CD4-positive, alpha-beta T cell (primary cell): ENCODE data around the gene DHCR7. TPM values are rescaled to one million over a fixed set of nuclear protein-coding genes. Genes with fewer than 3 reads are reported as not detected.

Source experiments
- ATAC-seq: fragments of 200-7000 bp; cut with Tn5 transposase; one replicate; pipeline ENCODE4 v1.10.0; 2022; ENCODE audit warnings: mild to moderate bottlenecking; ENCODE audit not compliant: poor library complexity
- CTCF ChIA-PET: fragments of 350-600 bp; sonication (Branson Sonifier 250); formaldehyde crosslinking; loops from one replicate; lab custom pipeline; 2021; ENCODE audit warnings: antibody characterized with exemption, inconsistent platforms; lab: Charles Lee
- POLR2A ChIA-PET: fragments of 350-600 bp; sonication (Branson Sonifier 250); formaldehyde crosslinking; loops from one replicate; lab custom pipeline; 2021; ENCODE audit warnings: antibody characterized with exemption, inconsistent platforms; lab: Charles Lee
- DNase-seq, 14 experiments: peaks; one replicate each; pipeline ENCODE4 v3.0.0-alpha.2; 2013 to 2020; ENCODE audit warnings: mixed read lengths in 2 of 14
- H3K27ac ChIP-seq, 2 donors: one replicate each; pipeline versions ENCODE4 v1.5.1 to v1.7.0; 2013; ENCODE audit warnings: low read length in 2 of 2, low read depth in 1 of 2, mild to moderate bottlenecking in 1 of 2
- H3K27me3 ChIP-seq, 2 experiments: 1 replicate in 1 of 2; 2 replicates in 1 of 2; pipeline versions ENCODE4 v1.6.1 to v1.7.0; 2013; ENCODE audit warnings: low read length in 2 of 2, control low read depth in 1 of 2, mild to moderate bottlenecking in 1 of 2, moderate library complexity in 1 of 2; ENCODE audit not compliant: insufficient read depth in 2 of 2, control insufficient read depth in 1 of 2
- H3K36me3 ChIP-seq: one replicate; pipeline ENCODE4 v1.6.1; 2013; ENCODE audit warnings: low read length, control low read depth; ENCODE audit not compliant: insufficient read depth
- H3K4me1 ChIP-seq: one replicate; pipeline ENCODE4 v1.6.1; 2013; ENCODE audit warnings: low read length, control low read depth; ENCODE audit not compliant: insufficient read depth
- H3K4me3 ChIP-seq: one replicate; pipeline ENCODE4 v1.5.1; 2013; ENCODE audit warnings: mild to moderate bottlenecking, low read length, moderate library complexity
- H3K9me3 ChIP-seq, 2 experiments: 1 replicate in 1 of 2; 2 replicates in 1 of 2; pipeline versions ENCODE4 v1.6.1 to v1.7.0; 2013; ENCODE audit warnings: low read length in 2 of 2, mild to moderate bottlenecking in 2 of 2, control low read depth in 1 of 2, moderate library complexity in 1 of 2; ENCODE audit not compliant: control insufficient read depth in 1 of 2, insufficient read depth in 1 of 2
- H3K27ac Mint-ChIP-seq: one replicate; pipeline ENCODE4 v1.8.0; 2020; ENCODE audit warnings: mixed read lengths
- H3K27me3 Mint-ChIP-seq: one replicate; pipeline ENCODE4 v1.8.0; 2021; ENCODE audit warnings: mixed read lengths
- H3K36me3 Mint-ChIP-seq: one replicate; pipeline ENCODE4 v1.8.0; 2021; ENCODE audit warnings: low read depth, mixed read lengths
- H3K4me1 Mint-ChIP-seq: one replicate; pipeline ENCODE4 v1.8.0; 2021; ENCODE audit warnings: low read depth, mixed read lengths
- H3K4me3 Mint-ChIP-seq: one replicate; pipeline ENCODE4 v1.8.0; 2020; ENCODE audit warnings: mild to moderate bottlenecking, mixed read lengths
- H3K9me3 Mint-ChIP-seq: one replicate; pipeline ENCODE4 v1.8.0; 2020; ENCODE audit warnings: mixed read lengths
- intact Hi-C, 2 experiments: fragments of 100-400 bp; cut with DNase I in 1 of 2; cut with micrococcal nuclease in 1 of 2; formaldehyde crosslinking; loops; one replicate each; pipeline versions ENCODE4 v1.15.1 to v1.9.0; 2023 to 2025; cut with DNase I, micrococcal nuclease
- total RNA-seq, 174 experiments: library from RNA in 2 of 174; stranded (reverse) in 2 of 174; gene quantifications; one replicate each; pipeline ENCODE4 v1.2.3 and lab custom pipeline; 2021 to 2026
- TF ChIP-seq, protein P1 (sequence below): fragments of 200-600 bp; IDR thresholded peaks from one replicate; pipeline ENCODE4 v1.8.0; 2022; ENCODE audit warnings: antibody characterized with exemption, mild to moderate bottlenecking

DHCR7 gene
- total RNA-seq, 2 experiments from 2014 or later = 30.2 to 30.6 TPM

DNA sequence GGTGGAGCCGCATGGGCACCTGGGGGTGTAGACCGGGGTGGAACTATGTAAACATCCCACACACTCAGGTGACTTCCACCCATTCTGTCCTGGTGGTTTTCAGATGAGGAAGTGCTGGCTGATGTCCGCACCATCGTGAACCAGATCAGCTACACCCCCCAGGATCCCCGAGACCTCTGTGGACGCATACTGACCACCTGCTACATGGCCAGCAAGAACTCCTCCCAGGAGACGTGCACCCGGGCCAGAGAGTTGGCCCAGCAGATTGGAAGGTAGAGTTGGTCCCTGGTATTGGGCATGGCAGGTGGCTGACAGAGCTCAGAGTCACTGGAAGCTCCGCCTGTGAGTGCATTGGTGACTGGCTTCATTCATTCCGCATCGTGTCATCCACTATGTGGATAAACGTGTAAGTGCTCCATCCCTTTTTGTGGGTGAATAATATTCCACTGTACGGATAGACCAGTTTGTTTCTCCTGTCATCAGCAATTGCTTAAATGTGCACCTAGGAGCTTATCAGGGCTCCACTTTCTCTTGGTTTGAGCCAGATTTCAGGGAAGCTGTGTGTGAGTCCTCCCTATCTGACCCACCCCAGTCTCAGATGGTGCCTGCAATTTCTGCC, 34.7 kb upstream of the DHCR7 start:
- no peak for ATAC-seq
- Histone ChIP-seq H3K27ac (no peak overlapping the region), H3K27me3 (no peaks in the 10 kb centered on the region), H3K36me3 (peaks cover 83% of the 10 kb centered on the region), H3K4me3 (no peak overlapping the region), H3K4me1 (no peaks in the 10 kb centered on the region), H3K9me3 (no peaks in the 10 kb centered on the region)
- Mint-ChIP-seq H3K27ac (no peak overlapping the region), H3K36me3 (peaks cover 85% of the 10 kb centered on the region), H3K27me3 (no peaks in the 10 kb centered on the region), H3K4me1 (no peaks in the 10 kb centered on the region), H3K9me3 (no peaks in the 10 kb centered on the region), H3K4me3 (no peak overlapping the region)
- intact Hi-C loops = no loop called here
- CTCF ChIA-PET = no interaction called here
- no peak for DNase-seq
- TF ChIP-seq, protein P1, sequence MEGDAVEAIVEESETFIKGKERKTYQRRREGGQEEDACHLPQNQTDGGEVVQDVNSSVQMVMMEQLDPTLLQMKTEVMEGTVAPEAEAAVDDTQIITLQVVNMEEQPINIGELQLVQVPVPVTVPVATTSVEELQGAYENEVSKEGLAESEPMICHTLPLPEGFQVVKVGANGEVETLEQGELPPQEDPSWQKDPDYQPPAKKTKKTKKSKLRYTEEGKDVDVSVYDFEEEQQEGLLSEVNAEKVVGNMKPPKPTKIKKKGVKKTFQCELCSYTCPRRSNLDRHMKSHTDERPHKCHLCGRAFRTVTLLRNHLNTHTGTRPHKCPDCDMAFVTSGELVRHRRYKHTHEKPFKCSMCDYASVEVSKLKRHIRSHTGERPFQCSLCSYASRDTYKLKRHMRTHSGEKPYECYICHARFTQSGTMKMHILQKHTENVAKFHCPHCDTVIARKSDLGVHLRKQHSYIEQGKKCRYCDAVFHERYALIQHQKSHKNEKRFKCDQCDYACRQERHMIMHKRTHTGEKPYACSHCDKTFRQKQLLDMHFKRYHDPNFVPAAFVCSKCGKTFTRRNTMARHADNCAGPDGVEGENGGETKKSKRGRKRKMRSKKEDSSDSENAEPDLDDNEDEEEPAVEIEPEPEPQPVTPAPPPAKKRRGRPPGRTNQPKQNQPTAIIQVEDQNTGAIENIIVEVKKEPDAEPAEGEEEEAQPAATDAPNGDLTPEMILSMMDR = no peak
- POLR2A ChIA-PET = no interaction called here

DNA sequence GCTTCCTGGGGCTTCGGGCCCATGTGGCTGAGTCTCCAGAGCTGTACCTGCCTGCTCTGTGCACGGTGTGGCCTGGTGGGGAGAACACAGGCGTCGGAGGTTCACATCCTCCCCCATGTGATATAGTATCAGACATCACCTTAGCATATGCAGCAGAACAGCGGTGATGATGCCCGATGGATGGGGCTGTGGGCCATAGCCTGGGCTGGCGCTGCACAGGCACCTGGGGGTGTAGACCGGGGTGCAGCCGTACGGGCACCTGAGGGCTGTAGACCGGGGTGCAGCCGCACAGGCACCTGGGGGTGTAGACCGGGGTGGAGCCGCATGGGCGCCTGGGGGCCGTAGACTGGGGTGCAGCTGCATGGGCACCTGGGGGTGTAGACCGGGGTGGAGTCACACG, 34.0 kb upstream of the DHCR7 start:
- Histone ChIP-seq H3K9me3 (no peaks in the 10 kb centered on the region), H3K36me3 (peaks cover 86% of the 10 kb centered on the region), H3K27ac (no peak overlapping the region), H3K4me1 (no peaks in the 10 kb centered on the region), H3K4me3 (no peak overlapping the region), H3K27me3 (no peaks in the 10 kb centered on the region)
- no peaks in the 10 kb centered on the region for H3K9me3 Mint-ChIP-seq
- ChIA-PET POLR2A (no interaction called here), CTCF (no interaction called here)
- ATAC-seq = no peak
- H3K4me1 Mint-ChIP-seq = no peaks in the 10 kb centered on the region
- DNase-seq = no peak
- H3K27ac Mint-ChIP-seq = no peak overlapping the region
- H3K36me3 Mint-ChIP-seq = peaks cover 85% of the 10 kb centered on the region
- TF ChIP-seq, protein P1 = no peak
- no peaks in the 10 kb centered on the region for H3K27me3 Mint-ChIP-seq
- intact Hi-C loops = no loop called here
- no peak overlapping the region for H3K4me3 Mint-ChIP-seq

DNA sequence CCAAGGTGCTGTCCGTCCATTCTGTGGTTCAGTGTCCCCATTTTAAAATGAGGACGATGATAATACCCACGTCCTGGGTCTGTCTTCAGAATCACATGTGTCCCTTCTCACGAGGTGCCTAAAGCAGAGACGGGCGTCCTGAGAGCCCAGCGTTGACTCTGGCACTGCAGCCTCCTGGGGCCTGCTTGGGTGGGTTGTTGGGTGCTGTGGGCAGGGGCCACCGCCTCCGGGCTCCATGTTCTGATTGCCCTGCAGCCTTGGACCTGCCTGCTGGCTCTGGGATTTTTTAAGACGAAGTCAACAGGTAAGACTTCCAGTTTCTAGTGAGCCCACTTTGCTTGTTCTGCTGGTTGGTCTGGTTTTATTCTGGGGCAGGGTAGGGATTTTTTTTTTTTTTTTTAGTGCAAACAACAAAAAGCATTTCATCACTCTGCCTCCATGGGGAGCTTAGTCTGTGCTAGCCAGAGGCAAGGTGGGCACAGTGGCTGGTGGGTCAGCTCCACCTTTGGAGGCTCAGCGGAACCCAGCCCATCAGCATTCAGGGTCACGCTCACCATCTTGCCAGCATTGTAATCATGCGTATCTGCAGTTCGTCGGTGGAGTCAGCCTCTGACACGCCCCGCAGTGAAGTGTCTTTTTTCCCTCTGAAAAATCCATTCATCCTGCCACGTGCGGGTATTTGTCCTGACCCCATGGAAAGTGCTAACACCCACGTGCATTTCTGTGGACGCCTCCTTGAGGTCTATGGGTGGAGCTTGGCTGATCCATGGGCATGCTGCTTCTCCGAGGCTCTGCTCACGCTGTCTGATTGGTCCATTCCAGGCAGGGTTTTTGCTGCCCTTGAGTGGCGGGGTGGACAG, 33.1 kb upstream of the DHCR7 start:
- TF ChIP-seq, protein P1 = no peak
- Histone ChIP-seq H3K9me3 (no peaks in the 10 kb centered on the region), H3K4me1 (no peaks in the 10 kb centered on the region), H3K27ac (no peak overlapping the region), H3K27me3 (no peaks in the 10 kb centered on the region), H3K4me3 (no peak overlapping the region), H3K36me3 (peaks cover 92% of the 10 kb centered on the region)
- ChIA-PET CTCF (interaction anchor here (0.7 kb wide), 1 partner anchor 8 kb away, joined by 4 read pairs; no protein-coding TSS in a partner anchor), POLR2A (no interaction called here)
- Mint-ChIP-seq H3K36me3 (peaks cover 86% of the 10 kb centered on the region), H3K27ac (no peak overlapping the region), H3K9me3 (no peaks in the 10 kb centered on the region), H3K4me3 (no peak overlapping the region), H3K27me3 (no peaks in the 10 kb centered on the region), H3K4me1 (no peaks in the 10 kb centered on the region)
- intact Hi-C loops = no loop called here
- ATAC-seq = no peak
- no peak for DNase-seq
